Esophagus squamous epithelium (tissue), 4 donors: Measurements from ENCODE around the gene OR2A2.

ENCODE experiments used
- POLR2A ChIP-seq, 4 donors: fragments of 450-650 bp; IDR thresholded peaks; one replicate each; pipeline ENCODE4 v1.6.1; 2017; ENCODE audit warnings: antibody characterized with exemption in 4 of 4, mild to moderate bottlenecking in 4 of 4, moderate library complexity in 3 of 4
- TF ChIP-seq, protein P1 (sequence below), 6 experiments: fragments of 450-650 bp in 4 of 6; fragments of 200-600 bp in 2 of 6; sonication (generic) in 2 of 6; IDR thresholded peaks; one replicate each; pipeline ENCODE4 v1.5.1; 2016 to 2019; ENCODE audit warnings: antibody characterized with exemption in 6 of 6, mild to moderate bottlenecking in 4 of 6, moderate library complexity in 4 of 6

DNA sequence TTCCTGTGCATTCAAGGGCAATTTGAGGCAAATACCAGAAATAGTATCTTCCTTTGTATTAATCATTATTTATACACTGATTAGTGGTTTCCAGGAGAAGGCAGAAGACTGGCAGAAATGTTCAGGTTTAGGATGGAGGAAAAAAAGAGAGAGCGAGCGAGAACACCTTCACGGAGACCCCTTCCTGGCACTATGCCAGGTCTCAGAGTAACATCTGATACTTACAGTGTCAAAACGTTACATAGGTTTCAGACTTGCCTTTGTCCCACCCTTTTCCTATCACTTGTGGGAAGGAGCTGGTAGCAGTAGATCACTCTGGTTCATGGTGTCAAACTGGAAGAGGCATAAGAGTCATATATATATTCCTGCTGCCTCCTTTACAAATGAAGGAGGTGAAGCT is 22.7 kb upstream of the OR2A2 start:
- TF ChIP-seq POLR2A (IDR thresholded peaks at IDR 0.05) = no peak
- TF ChIP-seq, protein P1, sequence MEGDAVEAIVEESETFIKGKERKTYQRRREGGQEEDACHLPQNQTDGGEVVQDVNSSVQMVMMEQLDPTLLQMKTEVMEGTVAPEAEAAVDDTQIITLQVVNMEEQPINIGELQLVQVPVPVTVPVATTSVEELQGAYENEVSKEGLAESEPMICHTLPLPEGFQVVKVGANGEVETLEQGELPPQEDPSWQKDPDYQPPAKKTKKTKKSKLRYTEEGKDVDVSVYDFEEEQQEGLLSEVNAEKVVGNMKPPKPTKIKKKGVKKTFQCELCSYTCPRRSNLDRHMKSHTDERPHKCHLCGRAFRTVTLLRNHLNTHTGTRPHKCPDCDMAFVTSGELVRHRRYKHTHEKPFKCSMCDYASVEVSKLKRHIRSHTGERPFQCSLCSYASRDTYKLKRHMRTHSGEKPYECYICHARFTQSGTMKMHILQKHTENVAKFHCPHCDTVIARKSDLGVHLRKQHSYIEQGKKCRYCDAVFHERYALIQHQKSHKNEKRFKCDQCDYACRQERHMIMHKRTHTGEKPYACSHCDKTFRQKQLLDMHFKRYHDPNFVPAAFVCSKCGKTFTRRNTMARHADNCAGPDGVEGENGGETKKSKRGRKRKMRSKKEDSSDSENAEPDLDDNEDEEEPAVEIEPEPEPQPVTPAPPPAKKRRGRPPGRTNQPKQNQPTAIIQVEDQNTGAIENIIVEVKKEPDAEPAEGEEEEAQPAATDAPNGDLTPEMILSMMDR (IDR thresholded peaks at IDR 0.05) = no peak
